ENCODE data around the gene CHKB. TPM values are rescaled to one million over a fixed set of nuclear protein-coding genes. Genes with fewer than 3 reads are reported as not detected.

The CHKB gene
- total and polyA plus RNA-seq, 2 of the 4 experiments (the other 2 are of a cell fraction): 8.1 to 36.9 TPM

DNA sequence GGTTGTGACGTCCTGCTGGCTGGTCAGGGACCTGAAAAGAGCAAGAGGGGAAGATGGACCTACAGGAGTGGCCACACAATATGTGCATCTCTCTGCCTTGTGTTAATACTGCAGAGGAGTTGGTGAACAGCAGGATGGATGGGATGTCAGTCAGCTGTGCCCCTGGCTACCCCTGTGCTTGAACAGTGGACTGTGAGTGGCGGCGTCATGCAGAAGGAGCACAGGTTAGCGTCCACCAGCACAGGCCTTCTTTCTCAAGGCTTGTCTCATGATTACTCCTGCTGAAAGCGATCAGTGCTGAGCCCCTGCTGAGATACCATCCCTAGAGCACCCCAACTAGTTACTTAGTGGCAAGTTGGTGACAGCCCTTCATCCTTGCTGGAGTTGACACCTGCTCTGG, 3.8 kb upstream of the CHKB start:
- ChIA-PET CTCF (interaction anchor here (0.6 kb wide), 1 partner anchor 203 kb away, joined by 5 read pairs; no protein-coding TSS in a partner anchor), POLR2A (ENCODE audit: unreplicated experiment) (no interaction called here)
- Histone ChIP-seq H3K4me3 (ENCODE audit: insufficient read depth, low read depth, low read length) (no peak overlapping the region), H3K36me3 (ENCODE audit: control insufficient read depth, insufficient read depth, low read length) (no peaks in the 10 kb centered on the region; the same call in 1 of the 2 replicates), H3K27me3 (ENCODE audit: control insufficient read depth, insufficient read depth, low read length) (peaks cover 2% of the 10 kb centered on the region; the same call in 1 of the 2 replicates), H2BK20ac (ENCODE audit: low read depth, low read length) (no peak overlapping the region), H3K14ac (replicated peaks; ENCODE audit: low read depth, low read length) (no peak overlapping the region), H3K79me1 (ENCODE audit: low read depth in 1 of 2, low read length in 2 of 2) (peaks cover 14 to 19% of the 10 kb centered on the region in 2 experiments), H3K9me1 (ENCODE audit: insufficient read depth, low read length) (peaks cover 6% of the 10 kb centered on the region; the same call in 1 of the 2 replicates), H3K27ac (ENCODE audit: insufficient read depth, low read length) (no peak overlapping the region), H3K23ac (ENCODE audit: low read depth, low read length) (no peak overlapping the region), H3K4me2 (ENCODE audit: low read depth, low read length) (no peak overlapping the region), H4K5ac (ENCODE audit: low read depth, low read length) (no peak overlapping the region), H3K56ac (ENCODE audit: extremely low read depth, insufficient read depth, low read length) (no peak overlapping the region), H3K4ac (ENCODE audit: low read depth, low read length) (no peak overlapping the region), H4K8ac (ENCODE audit: low read depth in 2 of 2, low read length in 2 of 2) (no peak overlapping the region), H3K18ac (ENCODE audit: low read depth, low read length) (no peak overlapping the region), H3K4me1 (ENCODE audit: control insufficient read depth, insufficient read depth, low read length) (peaks cover 4% of the 10 kb centered on the region; the same call in 1 of the 2 replicates), H2AK5ac (ENCODE audit: low read depth, low read length) (no peak overlapping the region), H2BK15ac (ENCODE audit: low read depth, low read length) (no peak overlapping the region), H2BK120ac (ENCODE audit: low read depth, low read length) (no peak overlapping the region), H4K91ac (ENCODE audit: insufficient read depth, low read depth, low read length) (no peak overlapping the region), H3K9me3 (ENCODE audit: control insufficient read depth, insufficient read depth, low read length) (0 out of 2 replicates have a peak, but pooled peaks cover 2% of the 10 kb centered on the region), H3K9ac (ENCODE audit: low read depth, low read length) (no peak overlapping the region), H4K20me1 (ENCODE audit: insufficient read depth, low read length) (no peaks in the 10 kb centered on the region; the same call in 1 of the 2 replicates), H2AK9ac (replicated peaks; ENCODE audit: low read depth, low read length, poor library complexity) (no peak overlapping the region), H2AFZ (replicated peaks; ENCODE audit: low read length, poor library complexity) (no peak overlapping the region), H2BK5ac (ENCODE audit: low read depth, low read length, poor library complexity, severe bottlenecking) (no peak overlapping the region)
- no peak for DNase-seq
- dilution Hi-C loops (cut with HindIII; ENCODE audit: low sequenced_read_pairs, unreplicated experiment) (no loop called here), in situ Hi-C loops (cut with MboI; ENCODE audit: low sequenced_read_pairs) (no loop called here), intact Hi-C loops (cut with micrococcal nuclease) (no loop called here)
- ATAC-seq (ENCODE audit: low read depth): no peak
- no peak for TF ChIP-seq RAD21 (IDR thresholded peaks at IDR 0.05; ENCODE audit: low read length)
- 89% methylated on average over 3 of the region's 5 CpGs; no CpG with 5 or more reads in 1 of the 2 experiments for WGBS, 2 experiments (ENCODE audit: extremely low coverage in 2 of 2, insufficient read length in 1 of 2)
- BruUV-seq (replicated peaks): no TSS peak
